ENCODE data around the gene AUTS2.

GRCh38 chr7:70654979-70655378 lies 1056.7 kb downstream of the AUTS2 start:
- no peak for TF ChIP-seq POLR2AphosphoS5 (IDR thresholded peaks at IDR 0.05)
- TF ChIP-seq CTCF (IDR thresholded peaks at IDR 0.05 in 8 of 11, conservative IDR thresholded peaks at IDR 0.05 in 3 of 11): no peak

Data from spleen (tissue), 7 donors.